NCI-H2227 (cell line): Measurements from ENCODE around the gene NTHL1.

Experiments used
- DNase-seq: peaks from one replicate; lab custom pipeline; 2025; ENCODE audit not compliant: unreplicated experiment; lab: John Stamatoyannopoulos, UW

Gene NTHL1

DNA sequence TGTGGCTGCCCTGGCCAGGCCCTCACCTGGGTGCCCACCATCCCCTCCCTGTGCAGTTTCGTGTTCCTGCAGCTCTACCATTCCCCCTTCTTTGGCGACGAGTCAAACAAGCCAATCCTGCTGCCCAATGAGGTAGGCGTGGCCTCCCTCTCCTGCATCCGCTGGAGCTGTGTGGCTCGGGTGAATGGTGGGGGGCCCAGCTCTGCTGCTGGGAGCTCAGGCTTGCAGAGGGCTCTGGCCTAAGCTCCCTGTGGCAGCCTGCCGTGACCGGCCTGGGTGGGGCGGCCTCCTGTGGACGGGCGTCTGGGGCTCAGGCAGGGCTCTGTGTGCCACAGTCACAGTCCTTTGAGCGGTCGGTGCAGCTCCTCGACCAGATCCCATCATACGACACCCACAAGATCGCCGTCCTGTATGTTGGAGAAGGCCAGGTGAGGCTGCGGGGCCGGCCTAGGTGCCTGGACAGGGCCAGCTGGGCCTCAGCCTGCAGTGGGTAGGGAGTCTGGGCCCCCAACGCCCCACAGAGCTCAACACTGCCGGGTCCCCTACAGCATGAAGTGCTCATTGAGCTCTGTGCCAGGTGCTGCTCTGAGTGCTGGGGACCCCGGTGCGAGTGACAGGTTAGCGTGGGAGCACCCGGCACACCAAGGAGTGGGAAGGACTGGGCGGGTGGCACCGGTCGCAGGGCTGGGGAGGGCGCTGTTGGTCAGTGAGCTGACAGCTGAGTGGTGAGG lies 37.4 kb upstream of the NTHL1 start:
- no peak for DNase-seq

DNA sequence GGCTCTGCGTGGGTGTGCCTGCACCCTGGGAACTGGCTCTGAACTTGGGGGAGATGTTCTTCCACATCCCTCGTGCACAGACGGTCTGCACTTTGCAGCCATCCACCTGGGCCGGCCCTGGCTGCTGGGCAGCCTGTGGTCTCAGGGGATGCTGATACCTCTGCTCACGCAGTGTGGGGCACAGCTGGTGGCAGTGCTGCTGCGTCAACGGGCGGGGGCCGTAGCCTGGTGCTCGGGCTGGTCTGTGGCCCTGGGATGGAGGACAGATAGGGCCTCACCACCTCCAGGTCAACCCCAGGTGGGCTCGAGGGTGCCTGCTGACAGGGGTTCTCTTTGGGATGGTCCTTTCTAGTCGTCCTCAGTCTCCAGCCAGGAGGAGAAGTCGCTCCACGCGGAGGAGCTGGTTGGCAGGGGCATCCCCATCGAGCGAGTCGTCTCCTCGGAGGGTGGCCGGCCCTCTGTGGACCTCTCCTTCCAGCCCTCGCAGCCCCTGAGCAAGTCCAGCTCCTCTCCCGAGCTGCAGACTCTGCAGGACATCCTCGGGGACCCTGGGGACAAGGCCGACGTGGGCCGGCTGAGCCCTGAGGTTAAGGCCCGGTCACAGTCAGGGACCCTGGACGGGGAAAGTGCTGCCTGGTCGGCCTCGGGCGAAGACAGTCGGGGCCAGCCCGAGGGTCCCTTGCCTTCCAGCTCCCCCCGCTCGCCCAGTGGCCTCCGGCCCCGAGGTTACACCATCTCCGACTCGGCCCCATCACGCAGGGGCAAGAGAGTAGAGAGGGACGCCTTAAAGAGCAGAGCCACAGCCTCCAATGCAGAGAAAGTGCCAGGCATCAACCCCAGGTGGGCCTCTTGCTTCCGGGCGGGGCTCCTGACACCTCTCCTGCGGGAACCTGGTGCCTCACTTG lies 36.5 kb upstream of the NTHL1 start:
- DNase-seq, result no peak

DNA sequence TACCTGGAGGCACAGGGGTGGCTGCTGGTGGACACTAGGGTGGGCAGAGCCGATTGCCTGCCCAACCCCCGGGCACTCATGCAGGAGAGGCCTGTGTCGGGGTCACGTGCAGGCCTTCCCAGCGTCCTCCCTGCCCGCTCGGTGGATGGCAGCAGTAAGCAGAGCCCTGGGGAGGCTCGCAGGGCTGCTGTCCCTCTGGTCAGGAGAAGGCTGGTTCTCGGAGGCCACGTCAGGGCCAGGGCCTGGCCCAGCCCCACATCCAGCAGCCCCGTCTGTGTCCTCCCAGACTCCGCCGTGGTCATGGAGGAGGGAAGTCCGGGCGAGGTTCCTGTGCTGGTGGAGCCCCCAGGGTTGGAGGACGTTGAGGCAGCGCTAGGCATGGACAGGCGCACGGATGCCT lies 35.8 kb upstream of the NTHL1 start:
- DNase-seq, result no peak

DNA sequence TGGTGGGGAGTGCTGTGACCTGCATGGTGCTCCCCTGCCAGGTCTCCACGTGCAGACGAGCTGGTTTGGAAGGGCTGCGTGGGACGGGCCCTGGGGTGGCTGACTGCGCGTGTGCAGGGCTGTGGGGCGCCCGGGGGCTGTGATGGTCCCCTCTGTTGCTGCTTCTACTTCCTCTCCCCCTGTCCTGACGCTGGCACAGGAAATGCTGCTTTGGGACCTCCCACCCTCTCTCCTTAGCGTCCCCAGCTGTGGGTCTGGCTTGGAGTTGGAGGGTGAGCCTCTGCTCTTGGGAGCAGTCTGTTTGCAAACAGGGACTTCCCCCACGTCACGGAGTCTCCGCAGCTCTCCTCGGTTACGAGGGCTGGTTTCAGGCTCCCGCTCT lies 35.3 kb upstream of the NTHL1 start:
- DNase-seq, result no peak

DNA sequence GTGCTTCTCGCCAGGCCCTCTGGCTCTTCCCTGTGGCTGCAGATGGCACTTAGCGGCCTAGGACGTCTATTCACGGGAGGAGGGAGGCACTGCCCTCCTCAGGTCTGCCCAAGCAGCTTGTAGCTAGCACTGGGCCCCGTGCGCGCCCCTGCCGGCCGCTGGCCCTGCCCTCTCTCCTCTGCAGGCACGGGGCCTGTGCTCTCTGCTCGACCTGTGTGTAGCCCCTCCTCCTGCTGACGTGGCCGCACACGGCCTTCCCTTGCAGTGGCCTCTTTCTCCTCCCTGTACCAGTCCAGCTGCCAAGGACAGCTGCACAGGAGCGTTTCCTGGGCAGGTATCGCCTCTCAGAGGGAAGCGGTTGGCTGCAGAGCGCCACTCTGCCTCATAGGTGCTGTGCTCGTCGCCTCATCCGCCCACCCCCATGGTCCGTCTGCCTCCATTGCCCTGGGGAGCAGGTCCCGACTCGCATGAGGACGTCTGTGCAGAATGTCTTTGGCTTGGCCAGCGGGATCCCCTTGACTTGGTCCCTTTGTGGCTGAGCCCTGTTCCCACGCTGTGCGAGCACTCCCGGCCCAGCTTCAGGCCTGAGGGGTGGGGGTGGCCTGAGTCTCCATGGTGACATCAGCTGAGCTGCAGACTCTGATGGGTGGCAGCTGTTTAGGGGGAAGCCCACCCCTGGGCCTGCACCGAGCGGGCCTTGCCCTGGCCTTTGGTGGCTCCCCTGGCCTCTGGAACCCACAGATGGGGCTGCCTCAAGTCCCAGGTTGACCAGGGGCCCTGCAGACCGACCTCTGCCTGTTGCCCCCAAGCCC lies 34.7 kb upstream of the NTHL1 start:
- peak; percentile 41 for DNase-seq

DNA sequence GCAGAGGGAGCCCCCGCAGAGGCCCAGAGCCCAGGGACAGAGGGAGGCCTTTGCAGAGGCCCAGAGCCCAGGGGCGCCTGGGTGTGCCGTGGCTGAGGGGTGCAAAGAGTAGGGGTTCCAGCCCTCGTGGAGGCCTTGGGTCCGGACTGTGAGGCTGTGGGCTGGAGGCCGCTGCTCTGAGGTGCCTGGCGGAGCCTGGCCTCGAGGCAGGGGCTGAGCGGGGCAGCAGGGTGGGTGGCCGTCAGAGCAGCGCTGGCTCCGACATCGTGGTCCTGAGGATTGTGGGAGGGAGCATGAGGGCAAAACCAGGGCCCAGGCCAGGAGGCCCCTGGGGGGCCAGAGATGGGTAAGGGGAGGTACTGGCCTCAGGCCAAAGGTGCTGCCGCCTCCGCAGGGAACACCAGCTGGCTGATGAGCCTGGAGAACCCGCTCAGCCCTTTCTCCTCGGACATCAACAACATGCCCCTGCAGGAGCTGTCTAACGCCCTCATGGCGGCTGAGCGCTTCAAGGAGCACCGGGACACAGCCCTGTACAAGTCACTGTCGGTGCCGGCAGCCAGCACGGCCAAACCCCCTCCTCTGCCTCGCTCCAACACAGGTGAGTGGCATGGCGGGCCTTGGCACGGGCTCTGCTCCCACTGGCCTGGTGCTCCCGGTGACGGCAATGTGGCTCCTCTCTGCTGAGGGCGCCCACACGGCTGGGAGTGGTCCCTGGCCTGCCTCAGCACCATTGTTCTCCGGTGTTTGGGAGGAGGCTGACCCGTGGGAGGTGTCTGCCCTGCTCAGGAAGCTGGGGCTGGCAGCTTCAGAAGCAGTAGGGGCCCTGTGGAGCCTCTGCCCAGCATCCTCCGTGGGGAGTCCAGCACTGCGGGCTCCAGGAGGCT lies 33.8 kb upstream of the NTHL1 start:
- no peak for DNase-seq

DNA sequence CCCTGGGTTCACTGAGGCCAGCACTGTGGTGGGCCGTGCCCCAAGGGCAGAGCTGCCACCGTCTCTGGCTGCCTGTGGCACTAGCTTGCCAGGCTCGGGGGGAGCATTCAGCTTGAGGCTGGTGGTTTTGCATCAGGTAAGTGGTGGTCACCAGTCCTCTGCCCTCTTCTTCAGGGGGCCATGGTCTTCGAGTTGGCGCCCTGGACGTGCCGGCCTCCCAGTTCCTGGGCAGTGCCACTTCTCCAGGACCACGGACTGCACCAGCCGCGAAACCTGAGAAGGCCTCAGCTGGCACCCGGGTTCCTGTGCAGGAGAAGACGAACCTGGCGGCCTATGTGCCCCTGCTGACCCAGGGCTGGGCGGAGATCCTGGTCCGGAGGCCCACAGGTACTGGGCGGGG lies 32.4 kb upstream of the NTHL1 start:
- no peak for DNase-seq

DNA sequence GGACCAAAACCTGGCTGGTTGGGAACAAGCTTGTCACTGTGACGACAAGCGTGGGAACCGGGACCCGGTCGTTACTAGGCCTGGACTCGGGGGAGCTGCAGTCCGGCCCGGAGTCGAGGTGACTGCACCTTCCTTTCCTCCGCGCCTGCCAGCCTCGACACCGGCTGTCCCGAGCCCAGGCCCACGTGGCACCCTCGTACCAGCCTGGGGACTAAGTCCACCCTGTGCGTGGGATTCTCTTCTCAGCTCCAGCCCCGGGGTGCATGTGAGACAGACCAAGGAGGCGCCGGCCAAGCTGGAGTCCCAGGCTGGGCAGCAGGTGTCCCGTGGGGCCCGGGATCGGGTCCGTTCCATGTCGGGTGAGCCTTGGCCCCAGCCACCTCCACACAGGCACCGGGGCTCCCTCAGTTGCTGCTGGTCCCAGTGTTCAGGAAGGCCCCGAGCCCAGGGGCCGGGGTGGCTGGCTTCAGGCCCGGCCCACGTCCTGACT lies 31.7 kb upstream of the NTHL1 start:
- DNase-seq, result no peak

DNA sequence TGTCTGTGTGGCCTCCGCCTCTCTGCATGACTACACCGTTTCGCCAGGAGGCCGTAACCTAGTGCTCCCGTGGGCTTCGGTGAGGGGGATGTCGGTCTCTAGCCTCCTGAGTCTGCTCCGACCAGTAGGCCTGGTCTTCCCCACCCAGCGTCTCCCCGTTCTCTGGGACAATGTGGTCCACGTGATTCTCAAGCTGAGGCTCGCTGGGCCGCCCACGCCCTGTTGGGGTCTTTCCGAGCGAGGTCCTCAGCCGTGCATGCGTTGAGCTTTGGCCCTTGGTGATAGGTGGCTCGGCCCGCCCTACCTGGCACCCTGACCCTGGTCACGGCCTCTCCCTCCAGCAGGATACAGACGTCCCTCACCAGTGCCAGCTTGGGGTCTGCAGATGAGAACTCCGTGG lies 31.1 kb upstream of the NTHL1 start:
- DNase-seq, result no peak

DNA sequence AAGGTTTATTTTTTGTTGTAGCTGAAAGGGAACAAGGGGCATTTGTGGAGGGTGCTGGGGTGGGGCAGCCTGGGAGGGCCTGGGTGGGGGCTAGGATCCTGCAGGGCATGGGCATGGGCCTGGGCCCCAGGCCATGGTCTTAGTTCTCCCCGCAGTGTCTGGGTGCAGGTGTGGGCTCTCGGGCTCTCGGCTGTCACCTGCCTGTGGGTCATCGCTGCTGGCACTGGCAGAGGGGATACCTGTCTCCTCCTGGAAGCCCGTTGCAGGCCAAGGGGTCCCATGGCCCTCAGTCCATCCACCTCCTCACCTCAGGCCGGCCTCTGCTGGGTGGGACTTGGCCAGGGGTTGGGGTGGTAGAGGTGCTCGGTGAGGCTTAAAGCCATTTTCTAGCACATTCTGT lies 30.5 kb upstream of the NTHL1 start:
- no peak for DNase-seq

DNA sequence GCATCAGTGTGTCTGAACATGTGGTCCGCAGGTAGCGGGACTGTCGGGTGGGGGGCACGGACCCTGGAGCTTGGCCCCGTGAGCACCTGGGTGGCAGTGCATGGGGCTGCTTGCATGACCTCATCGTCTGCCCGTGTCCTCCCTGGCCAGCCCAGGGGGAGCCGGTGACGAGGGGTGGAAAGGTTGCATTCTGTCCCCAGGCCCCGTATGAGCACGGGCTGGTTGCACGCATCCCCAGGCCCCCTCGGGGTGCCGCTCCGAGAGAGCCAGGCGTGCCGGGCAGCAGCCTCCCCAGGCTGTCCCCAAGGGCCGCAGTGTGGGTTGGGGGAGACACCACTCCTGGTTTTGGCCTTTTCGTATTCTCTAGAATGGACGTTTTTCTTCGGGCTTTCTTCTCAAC lies 30.1 kb upstream of the NTHL1 start:
- no peak for DNase-seq

DNA sequence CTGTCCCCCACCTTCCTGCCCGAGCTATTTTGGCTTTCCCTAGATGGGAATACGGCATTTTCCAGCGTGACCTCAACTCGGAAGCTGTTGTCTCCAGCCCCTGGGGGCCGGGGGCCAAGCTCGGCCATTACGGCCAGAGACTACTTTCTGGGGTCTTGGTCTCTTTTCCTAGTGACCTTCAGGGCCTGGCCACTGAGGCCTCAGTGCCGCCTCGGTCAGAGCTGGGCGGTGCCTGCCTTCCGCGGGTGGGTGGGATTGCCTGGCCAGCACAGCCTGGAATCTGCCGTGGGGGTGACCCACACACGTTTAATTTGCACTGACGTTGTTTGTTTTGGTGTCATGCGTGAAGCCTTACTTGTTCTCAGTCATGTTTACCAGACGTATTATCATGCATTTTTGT lies 29.4 kb upstream of the NTHL1 start:
- DNase-seq, result no peak

DNA sequence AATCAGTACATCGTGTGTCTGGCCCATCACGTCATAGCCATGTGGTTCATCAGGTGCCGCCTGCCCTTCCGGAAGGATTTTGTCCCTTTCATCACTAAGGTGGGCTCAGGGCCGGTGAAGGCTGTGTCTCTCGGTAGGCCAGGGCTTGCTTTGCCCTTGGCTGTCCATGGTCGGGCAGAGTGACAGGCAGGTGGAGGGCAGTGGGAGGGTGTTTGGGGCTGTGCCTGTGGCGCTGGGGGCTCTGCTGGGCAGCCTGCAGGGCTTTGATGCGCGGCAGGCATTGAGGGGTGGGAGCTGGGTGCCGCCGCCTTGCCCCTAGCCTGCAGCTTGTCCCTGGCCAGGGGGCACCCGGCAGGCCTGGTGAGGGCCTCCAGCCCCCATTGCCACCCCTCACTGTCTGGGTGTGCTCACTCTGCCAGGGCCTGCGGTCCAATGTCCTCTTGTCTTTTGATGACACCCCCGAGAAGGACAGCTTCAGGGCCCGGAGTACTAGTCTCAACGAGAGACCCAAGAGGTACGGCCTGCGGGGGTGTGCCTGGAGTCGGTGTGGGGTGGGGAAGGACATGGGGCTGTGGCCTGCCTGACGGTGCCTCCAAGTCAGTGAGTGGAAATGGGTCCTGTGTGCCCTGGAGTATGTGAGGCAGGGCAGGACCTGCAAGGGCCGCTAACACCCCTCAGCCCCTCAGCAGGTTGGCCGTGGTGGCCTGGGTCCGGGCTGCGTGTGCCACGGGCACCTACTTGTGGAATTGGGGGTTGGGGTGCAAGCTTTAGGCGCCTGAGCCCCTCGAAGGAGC lies 28.6 kb upstream of the NTHL1 start:
- no peak for DNase-seq

DNA sequence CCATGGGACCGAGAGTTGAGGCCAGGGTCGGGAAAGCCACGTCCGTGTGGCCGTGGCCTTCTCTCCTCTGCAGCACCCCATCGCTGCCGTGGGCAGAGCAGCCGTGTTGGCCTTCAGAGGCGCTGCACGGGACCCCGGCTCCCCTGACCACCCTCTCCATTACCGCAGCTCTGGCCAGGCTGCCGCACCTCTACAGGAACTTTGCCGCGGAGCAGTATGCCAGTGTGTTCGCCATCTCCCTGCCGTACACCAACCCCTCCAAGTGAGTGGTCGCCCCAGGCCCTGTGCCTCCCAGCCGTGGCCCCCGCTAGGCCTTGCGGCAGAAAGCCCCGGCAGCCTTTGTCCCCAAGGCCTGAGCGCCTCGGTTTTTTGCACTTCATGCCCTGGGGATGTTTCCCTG lies 28.0 kb upstream of the NTHL1 start:
- DNase-seq, result no peak

DNA sequence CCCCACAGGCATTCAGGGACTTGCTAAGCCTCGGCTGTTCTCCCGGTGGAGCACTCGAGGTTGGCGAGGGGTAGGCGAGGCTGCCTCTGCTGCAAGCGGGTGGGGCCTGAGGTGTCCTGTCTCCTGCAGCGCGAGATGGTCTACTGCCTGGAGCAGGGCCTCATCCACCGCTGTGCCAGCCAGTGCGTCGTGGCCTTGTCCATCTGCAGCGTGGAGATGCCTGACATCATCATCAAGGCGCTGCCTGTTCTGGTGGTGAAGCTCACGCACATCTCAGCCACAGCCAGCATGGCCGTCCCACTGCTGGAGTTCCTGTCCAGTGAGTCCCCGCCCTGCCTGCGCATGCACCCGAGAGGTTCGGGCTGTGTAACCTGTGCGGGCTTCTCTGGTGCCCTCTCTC lies 26.4 kb upstream of the NTHL1 start:
- DNase-seq, result no peak

DNA sequence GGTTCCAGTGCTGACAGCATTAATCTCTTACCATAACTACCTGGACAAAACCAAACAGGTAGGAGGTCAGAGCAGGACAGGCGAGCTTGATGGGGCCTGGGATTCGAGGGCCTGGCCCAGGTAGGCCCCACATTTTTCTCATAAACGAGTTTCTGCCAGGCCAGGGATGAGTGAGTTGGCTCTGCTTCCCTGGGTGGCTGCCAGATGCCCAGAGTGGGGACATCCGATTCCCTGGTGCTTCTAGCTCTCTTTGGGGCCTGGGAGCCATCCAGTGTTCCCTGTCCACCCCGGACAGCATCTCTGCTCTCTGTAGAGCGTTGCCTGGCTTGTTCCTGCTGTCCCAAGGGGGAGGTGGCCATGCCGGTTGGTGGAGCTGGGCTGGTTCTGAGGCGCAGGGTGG lies 25.3 kb upstream of the NTHL1 start:
- DNase-seq, result no peak

DNA sequence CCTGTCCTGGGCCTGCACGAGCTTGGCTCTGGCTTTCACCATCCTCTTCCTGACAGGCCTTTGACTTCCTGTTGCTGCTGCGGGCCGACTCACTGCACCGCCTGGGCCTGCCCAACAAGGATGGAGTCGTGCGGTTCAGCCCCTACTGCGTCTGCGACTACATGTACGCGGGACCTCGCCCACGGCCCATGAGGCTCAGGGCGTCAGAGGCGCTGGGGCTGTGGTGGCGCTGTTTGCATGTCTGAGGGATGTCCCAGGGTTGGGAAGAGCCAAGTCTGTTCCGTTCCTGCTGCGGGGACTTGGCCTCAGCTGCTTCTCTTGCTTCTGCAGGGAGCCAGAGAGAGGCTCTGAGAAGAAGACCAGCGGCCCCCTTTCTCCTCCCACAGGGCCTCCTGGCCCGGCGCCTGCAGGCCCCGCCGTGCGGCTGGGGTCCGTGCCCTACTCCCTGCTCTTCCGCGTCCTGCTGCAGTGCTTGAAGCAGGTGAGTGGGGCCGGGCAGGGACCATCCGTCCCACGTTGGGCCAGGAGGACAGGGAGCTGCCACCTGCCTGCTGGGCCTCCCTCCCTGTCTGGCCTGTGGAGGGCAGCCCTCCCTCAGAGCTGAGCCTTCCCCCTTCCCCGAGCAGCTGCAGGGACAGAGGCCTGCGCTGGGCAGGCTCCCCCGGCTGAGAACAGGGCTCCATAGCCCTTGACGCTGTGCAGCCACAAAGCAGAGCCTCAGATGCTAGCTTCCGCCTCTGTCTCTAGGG lies 24.0 kb upstream of the NTHL1 start:
- DNase-seq, result no peak

DNA sequence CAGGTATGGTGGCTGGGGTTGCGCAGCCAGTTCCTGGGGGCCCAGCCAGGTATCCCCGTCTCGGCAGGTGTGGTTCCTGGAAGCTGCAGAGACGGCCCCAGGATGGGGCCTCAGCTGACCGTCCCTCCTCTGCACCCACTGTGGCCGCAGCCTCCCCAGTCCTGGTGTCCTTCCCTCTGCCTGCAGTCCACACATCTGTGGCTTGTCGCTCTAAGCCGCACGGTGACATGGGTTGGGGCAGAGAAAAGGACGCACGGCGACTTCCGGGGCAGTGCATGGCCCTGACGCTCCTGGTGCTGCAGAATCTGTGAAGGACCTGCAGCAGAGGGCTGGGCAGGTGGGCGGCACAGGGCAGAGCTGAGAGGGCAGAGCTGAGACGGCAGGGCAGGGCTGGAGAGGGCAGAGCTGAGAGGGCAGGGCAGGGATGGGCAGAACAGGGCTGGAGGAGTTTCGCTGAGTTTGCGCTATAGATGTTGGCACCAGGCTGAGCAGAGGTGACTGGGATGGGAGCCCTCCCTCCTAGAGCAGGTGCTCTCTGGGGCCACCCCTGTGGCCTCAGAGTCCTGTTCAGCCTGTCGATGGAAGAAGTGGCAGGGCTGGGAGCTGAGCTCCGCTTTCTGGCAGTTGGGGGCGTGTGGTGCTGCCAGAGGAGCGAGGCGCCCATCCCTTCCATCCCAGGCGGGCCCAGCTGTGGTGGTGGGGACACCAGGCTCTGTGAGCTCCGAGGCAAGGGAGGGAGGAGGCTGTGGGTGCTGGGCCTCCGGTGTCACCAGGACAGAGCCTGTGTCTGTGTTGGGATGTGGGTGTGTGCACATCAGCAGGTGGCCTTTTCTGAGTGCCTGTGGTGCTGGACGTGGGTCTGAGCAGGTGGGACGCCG lies 23.2 kb upstream of the NTHL1 start:
- DNase-seq, result no peak
